Left ventricle myocardium superior (tissue), 1 donor: Measurements from ENCODE around the gene C2CD4B. TPM values are rescaled to one million over a fixed set of nuclear protein-coding genes. Genes with fewer than 3 reads are reported as not detected.

Experiments
- ATAC-seq: fragments of 200-7000 bp; cut with Tn5 transposase; one replicate; pipeline ENCODE4 v1.9.1; 2020; ENCODE audit warnings: mild to moderate bottlenecking, moderate library complexity
- DNase-seq: peaks from one replicate; pipeline ENCODE4 v3.0.0-alpha.2; 2020
- intact Hi-C: fragments of 100-400 bp; cut with micrococcal nuclease; formaldehyde crosslinking; loops from one replicate; pipeline ENCODE4 v1.11.0; 2022
- long read RNA-seq: library from polyadenylated mRNA; unstranded; transcript quantifications from one replicate; pipeline ENCODE4 v2.0.0, GENCODE V29; 2021
- total RNA-seq: library from RNA; stranded (reverse); fragmentation: NEBNext Ultra II Directional; extraction: Animal tissue kit (Norgen Biotek cat#: 25700); gene quantifications from one replicate; pipeline ENCODE4 v1.2.1, GENCODE V29; 2021
- donor health status: DM: no; HTN: yes; CAD: no; lungs with severe emphysema.

C2CD4B gene, protein sequence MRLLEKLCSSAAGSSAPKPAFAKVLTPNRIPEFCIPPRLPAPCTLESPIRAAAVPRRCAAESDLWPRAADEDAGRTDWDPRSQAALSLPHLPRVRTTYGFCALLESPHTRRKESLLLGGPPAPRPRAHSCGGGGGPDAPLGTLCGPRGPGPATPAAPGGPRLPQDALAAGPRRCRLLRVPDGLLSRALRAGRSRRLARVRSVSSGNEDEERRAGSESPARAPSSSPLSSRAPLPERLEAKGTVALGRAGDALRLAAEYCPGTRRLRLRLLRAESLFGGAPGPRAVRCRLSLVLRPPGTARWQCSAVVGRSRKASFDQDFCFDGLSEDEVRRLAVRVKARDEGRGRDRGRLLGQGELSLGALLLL
- 1.7 TPM for total RNA-seq
- long read RNA-seq, partial matches to known transcripts: 0 of 4 reads
- long read RNA-seq, other reads (novel, unspliced or antisense): 0 of 4 reads

DNA sequence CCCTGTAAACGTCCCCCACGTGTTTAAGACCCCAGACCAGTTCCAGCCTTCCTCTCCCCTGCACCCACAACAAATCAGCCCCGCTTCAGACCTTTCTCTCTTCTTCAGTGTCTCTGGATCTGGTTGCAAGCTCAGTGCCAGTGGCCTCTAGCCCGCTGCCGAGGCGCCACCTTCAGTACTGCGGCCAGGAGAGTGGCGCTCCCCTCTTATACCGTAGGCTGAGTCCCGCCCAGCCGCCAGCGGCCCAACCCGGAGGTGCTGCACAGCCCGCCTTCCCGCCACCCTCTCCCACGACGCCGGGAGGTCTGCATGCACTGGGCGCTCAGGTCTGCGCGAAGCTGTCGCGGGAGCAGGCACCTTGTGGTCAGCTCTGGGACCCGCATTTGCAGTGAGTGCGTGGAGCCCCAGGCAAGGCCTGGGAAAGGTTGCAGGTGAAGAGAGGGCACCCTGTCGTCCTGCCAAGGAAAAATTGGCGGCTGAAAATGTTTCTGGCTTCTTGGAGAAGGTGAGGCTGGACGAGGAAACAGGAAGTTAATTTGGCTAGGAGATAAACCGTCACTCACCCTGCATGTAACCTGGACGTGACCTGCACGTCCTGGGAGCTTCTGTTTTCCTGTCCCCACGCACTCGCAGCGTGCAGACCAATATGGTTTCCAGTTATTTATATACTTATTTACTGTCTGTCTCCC lies at the start of gene C2CD4B:
TSS of gene C2CD4B (minus strand) at position 182 of the 689 bp plus-strand sequence. CDS start 301 bp downstream, outside the sequence.
- intact Hi-C loops: no loop called here

DNA sequence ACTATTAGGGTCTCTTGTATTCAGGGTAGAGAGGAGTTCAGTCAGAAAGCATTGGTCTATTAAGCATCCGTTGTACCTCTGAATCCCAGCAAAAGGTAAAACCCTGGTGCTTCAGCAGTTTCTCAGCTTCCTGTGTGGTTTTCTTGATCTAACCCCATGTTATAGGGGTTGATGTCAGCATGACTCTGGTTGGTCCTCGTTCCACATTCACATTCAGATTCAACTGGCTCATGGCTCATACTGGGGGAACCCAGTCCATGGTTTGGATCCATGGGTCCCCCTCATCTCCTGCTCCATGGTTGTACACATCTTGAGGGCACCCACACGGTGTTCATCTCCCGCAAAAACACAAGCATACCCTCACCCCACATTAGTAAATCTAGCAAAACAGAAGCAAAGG lies 47.7 kb upstream of the C2CD4B start:
- ATAC-seq (no peak), DNase-seq (no peak)
- intact Hi-C loops: no loop called here

More for the DNA sequence above, at the start of gene C2CD4B:
- ATAC-seq (peak; percentile 94), DNase-seq (peak; percentile 72)

DNA sequence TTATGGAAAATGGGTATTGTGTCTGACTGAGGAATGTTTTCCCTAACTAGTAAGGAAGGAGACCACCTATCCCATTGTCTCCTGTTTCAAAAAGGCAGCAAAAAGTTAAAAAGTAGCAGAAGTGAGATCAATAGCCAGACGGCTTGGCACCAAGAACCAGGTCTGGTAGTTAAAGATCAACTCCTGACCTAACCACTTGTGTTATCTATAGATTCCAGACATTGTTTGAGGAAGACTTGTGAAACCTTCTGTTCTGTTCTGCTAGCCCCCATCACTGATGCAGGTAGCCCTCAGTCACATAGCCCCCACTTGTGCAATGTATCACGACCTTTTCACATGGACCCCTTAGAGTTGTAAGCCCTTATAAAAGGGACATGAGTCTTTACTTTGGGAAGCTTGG lies 46.3 kb upstream of the C2CD4B start:
- ATAC-seq (no peak), DNase-seq (no peak)
- intact Hi-C loops: no loop called here

DNA sequence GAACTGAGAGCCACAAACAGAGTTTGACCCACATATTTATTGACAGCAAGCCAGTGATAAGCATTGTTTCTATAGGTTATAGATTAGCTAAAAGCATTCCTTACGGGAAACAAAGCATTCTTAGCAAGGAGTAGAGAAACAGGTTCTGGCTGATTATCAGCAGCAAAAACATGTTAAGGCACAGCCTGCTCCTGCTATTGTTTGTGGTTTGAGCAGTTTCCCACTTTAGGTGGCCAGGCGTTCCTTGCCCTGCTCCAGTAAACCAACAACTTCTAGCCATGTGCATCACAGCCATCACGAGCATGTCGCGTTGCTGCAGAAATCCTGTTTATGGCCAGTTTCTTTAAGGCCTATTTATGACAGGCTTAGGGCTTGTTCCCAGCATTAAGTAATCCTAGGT lies 44.7 kb upstream of the C2CD4B start:
- DNase-seq (no peak), ATAC-seq (no peak)
- intact Hi-C loops: no loop called here

DNA sequence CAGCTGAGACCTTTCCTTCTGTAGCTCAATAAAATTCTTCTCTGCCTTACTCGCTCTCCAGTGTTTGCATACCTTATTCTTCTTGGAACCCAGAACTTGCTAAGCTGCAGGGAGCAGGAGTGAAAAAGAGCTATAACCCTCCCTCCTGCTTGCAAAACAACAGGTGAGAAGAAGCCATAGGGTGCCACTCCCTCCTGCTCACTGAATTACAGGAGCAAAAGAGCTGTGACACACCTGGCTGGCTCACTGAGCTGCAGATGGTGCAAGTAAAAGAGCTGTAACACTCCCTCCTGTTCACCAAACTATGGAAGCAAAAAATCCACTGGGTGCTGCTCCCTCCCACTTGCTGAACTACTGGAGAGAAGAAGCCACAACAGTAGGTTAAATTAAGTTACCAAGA lies 44.2 kb upstream of the C2CD4B start:
- no peak for ATAC-seq
- intact Hi-C loops: no loop called here
- no peak for DNase-seq

DNA sequence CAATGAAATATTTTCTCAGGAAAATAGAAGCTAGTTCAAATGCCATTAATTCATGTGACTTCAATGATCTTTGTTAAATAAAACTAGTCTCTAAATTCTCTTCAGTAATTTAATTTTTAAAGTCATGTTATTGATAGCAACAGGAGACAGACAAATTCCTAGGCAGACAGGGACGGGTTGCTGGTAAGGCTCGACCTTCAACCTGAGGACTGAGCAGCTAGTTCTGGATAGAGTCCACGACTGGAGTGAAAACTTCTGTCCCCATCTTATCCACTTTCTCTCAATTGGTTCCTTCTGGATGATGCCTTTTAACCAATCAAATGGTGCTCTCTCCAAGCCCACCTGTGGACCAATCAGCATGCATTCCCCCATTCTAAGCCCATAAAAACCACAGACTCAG lies 43.8 kb upstream of the C2CD4B start:
- ATAC-seq (no peak), DNase-seq (no peak)
- intact Hi-C loops: no loop called here

DNA sequence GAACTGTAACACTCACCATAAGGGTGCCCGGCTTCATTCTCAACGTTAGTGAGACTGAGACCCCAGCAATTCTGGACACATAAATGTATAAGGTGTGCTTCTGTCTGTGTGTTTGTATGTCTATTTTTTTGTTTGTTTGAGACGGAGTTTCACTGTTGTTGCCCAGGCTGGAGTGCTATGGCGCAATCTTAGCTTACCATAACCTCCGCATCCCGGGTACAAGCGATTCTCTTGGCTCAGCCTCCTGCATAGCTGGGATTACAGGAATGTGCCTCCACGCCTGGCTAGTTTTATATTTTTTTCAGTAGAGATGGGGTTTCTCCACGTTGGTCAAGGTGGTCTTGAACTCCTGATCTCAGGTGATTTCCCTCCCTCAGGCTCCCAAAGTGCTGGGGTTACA lies 43.3 kb upstream of the C2CD4B start:
- DNase-seq (no peak), ATAC-seq (no peak)
- intact Hi-C loops: no loop called here

DNA sequence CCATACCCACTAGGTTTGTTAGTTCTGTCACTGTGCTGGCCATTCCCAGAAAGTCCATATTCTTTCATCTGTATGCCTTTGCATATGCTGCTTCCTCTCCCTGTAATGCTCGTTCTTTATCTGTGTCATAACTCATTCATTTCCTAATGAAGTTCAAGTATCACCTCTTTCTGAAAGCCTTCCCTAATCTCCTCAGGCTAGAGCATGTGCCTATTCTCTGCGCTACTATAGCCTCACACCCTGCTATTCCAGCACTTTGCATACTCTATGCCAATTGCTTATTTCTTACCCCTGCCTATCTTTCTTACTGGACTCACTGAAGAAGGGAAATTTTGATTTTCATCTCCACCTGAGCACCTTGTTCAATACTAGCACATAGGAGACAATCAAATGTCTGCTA lies 25.6 kb upstream of the C2CD4B start:
- DNase-seq: no peak
- intact Hi-C loops: no loop called here
- ATAC-seq: no peak

DNA sequence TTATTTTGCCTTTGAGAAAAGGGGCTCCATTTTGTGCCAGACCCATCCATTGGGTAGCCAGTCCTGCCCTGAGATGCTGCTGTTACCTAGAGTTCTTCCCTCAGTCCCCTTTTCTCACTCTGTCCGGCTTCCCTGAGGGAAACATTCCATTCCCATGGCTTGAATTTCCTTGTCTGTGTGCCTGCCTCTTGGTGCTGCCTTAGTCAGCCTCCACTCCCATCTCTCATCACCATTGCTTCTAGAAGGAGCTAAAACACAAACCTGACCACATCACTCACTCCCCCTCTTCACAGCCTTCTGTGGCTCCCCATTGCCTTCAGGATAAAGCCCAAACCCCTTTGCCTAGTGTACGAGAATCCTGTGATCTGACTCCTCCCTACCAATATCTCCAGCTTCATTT lies 25.2 kb upstream of the C2CD4B start:
- intact Hi-C loops: no loop called here
- ATAC-seq (no peak), DNase-seq (no peak)

DNA sequence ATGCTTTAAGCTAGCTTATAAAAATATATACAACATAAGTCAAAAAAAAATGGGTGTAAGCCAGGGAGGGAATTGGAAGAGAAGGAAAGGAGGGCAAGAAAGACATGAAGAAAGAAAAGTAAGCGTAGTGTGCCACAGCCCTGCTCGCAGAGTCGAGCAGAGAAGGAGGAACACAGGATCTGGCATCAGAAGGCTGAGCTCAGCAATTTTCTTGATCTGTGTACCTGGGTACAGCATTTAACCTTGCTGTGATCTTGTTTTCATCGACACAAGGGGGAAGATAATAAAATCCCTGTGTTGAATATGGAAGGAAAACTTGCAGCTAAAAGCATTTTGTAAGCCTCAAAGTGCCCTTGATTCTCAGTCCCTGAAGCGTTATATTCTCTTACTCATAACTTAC lies 23.7 kb upstream of the C2CD4B start:
- DNase-seq (no peak), ATAC-seq (no peak)
- intact Hi-C loops: no loop called here

DNA sequence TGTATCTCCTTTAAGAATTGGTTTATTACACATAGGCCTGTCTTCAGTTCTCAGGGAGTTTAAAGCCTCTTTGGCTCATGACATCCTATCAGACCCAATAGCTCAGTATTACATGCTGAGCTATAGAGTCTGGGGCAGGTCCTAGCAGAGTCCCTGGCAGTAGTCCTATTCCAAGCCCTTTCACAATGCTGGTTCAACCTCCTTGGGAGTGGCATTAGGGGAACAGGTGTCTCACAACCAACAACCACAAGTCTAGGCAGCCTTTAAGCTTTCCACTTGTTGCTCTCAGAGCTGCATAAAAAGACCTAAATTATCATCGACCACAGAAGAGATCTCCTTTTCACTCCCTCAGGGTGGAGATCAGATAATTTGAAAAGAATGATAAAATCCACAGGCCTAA lies 22.8 kb upstream of the C2CD4B start:
- DNase-seq (no peak), ATAC-seq (no peak)

DNA sequence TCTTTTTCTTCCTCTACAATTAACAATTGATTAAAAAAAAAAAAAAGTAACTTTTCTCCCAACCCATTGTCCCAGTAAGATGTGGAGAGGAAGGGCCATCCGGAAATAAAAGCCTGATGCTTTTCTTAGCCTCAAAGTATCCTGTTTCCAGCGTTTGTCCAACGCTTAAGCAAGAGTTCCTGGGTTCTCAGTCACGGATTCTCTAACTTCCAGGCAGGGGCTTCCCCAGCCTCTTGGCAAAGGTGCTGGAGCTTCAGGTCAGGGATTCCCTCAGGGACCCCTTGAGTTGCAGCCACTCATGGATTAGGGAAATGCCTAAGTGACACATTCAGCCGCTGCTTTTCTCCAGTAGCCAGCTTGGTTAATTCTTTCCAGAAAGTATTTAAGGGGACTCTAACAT lies 22.3 kb upstream of the C2CD4B start:
- intact Hi-C loops: no loop called here
- ATAC-seq (no peak), DNase-seq (no peak)

More for the DNA sequence above, 22.8 kb upstream of the C2CD4B start:
- intact Hi-C loops: no loop called here

DNA sequence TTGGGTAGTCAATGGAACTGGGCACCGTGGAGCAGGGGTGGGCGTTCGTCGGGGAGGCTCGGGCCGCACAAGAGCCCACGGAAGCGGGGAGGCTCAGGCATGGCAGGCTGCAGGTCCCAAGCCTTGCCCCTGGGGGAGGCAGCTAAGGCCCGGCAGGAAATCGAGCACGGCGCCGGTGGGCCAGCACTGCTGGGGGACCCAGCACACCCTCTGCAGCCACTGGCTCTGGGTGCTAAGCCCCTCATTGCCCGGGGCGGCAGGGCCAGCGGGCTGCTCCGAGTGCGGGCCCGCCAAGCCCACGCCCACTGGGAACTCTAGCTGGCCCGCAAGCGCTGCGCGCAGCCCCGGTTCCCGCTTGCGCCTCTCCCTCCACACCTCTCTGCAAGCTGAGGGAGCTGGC lies 21.5 kb upstream of the C2CD4B start:
- peak; percentile 20 for DNase-seq
- ATAC-seq: no peak

DNA sequence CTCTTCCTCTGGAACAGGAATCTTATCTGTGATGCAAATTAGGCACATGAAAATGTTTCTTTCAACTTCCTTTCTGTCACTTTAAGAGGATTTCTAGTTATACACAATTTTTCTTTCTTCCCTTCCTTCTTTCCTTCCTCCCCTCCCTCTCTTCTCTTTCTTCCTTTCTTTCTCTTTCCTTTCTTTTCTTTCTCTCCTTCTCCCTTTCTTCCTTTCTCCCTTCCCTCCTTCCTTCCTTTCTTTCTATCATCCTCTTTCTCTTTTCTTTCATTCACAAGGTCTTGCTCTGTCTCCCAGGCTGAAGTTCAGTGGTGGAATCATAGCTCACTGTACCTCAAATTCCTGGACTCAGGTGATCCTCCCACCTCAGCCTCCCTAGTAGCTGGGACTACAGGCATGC lies 18.0 kb upstream of the C2CD4B start:
- DNase-seq: no peak
- intact Hi-C loops: no loop called here
- ATAC-seq: no peak

More for the DNA sequence above, 21.5 kb upstream of the C2CD4B start:
- intact Hi-C loops: no loop called here

DNA sequence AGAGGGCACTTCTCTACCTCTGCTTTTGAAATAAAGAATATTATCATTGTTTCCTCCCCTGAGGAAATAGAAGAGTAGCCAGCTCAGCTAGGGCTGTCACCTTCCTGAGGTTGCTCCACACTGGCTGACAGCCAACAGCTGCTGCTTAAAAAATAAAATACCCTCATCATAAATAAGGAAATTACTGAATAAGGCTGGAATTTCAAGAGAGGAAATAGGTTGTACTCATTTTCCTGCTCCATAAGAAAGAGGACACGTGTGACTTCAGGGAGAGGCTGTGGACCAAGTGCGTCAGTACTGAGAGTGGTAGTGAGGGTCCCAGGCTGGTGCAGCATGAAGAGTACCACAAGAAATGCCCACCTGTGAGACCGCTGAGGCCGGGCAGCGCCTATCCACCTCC lies 8.1 kb upstream of the C2CD4B start:
- intact Hi-C loops: no loop called here
- DNase-seq (peak; percentile 66), ATAC-seq (peak; percentile 72)

DNA sequence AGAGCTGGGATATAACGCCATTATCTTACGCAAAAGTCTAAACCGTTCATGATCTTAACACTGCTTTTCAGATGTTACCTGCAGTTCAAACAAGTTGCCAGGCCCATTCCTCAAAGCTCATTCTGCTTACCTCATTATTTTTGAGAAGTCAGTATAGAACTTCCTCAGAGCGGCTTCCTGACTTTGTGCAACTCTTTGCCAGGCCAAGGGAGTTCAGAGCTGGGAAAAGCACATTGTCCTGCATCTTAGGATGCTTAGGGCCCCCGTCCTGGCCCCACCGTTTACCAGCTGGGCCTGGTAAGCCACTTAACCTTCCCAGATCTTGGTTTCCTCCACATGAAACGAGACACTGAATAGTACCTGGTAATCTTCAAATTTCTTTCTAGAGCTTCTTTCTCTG lies 6.8 kb upstream of the C2CD4B start:
- no peak for DNase-seq
- peak; percentile 40 for ATAC-seq
- intact Hi-C loops: no loop called here

DNA sequence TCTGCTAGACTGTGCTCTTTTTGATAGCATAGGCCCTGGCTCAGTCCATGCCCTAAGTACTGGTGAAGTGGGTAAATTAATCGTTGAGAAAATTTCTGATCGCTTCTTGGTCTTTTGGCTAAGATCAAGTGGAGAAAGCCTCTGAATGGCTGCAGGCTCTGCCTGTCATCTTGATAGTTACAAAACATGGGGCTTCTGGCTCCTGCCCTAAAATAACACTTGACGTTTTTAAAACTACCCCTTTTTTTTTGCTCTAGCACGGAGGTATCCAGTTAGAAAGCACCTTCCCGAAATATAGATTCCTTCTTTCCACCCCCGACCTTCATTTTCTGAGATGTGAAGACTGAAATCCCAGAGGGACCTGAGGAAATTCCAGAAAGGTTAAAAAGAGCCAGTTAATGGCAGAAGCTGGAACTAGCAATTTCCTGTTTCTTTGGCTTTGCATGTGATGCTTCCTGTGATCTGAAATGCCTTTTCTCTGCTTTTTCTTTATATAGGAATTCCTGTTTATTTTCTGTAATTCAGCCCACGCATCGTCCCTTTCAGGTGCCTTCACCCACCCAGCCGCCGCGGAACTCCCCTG lies 799 bp upstream of the C2CD4B start:
- intact Hi-C loops: no loop called here
- ATAC-seq: peak; percentile 10
- no peak for DNase-seq

DNA sequence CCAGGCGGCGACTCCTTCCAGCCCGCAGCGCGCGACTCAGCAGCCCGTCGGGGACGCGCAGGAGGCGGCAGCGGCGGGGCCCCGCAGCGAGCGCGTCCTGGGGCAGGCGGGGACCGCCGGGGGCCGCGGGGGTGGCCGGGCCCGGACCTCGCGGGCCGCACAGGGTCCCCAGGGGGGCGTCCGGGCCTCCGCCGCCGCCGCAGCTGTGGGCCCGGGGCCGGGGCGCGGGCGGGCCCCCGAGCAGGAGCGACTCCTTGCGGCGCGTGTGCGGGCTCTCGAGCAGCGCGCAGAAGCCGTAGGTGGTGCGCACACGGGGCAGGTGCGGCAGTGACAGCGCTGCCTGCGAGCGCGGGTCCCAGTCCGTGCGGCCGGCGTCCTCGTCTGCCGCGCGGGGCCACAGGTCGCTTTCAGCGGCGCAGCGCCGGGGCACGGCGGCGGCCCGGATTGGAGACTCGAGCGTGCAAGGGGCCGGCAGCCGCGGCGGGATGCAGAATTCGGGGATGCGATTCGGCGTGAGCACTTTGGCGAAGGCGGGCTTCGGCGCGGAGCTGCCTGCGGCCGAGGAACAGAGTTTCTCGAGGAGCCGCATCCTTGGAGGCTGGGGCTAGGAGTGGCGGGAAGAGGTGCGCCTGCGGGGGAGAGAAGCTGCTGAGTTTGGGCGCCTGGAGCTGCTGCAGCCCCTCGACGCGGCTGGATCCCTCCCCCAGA lies 535 bp downstream of the C2CD4B start:
- DNase-seq (no peak), ATAC-seq (peak; percentile 27)
- intact Hi-C loops: no loop called here

DNA sequence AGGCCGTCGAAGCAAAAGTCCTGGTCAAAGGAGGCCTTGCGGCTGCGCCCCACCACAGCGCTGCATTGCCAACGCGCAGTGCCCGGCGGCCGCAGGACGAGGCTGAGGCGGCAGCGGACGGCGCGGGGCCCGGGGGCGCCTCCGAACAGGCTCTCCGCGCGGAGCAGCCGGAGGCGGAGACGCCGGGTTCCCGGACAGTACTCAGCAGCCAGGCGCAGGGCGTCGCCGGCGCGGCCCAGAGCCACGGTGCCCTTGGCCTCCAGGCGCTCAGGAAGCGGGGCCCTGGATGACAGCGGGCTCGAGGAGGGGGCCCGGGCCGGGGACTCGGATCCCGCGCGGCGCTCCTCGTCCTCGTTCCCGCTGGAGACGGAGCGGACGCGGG lies 1.1 kb downstream of the C2CD4B start:
- DNase-seq (peak; percentile 35), ATAC-seq (peak; percentile 36)
- intact Hi-C loops: no loop called here
